ENCODE results near the gene GSN. TPM values are rescaled to one million over a fixed set of nuclear protein-coding genes. Genes with fewer than 3 reads are reported as not detected.

The GSN gene
- total RNA-seq, 1 donor from 2014 or later, result 758 TPM

- H3K27ac ChIP-seq (replicated peaks), result peak overlapping the region; percentile 95
- DNase-seq, result no peak
- TF ChIP-seq CTCF (IDR thresholded peaks at IDR 0.05; ENCODE audit: borderline replicate concordance), result no peak
- no peak overlapping the region for H3K4me3 ChIP-seq
- peaks cover 98% of the 10 kb centered on the region for H3K36me3 ChIP-seq
- no peaks in the 10 kb centered on the region for H3K9me3 ChIP-seq (replicated peaks)
- no peaks in the 10 kb centered on the region for H3K27me3 ChIP-seq (ENCODE audit: low read depth)
- peaks cover 94% of the 10 kb centered on the region for H3K4me1 ChIP-seq
- intact Hi-C loops (cut with micrococcal nuclease), result loop anchor here (10.0 kb wide), 2 partner anchors 54 to 104 kb away; partner anchors contain the start of gene GSN
Observed at GRCh38 chr9:121318631-121319382, 50.8 kb downstream of the GSN start.

- no peak for TF ChIP-seq CTCF (IDR thresholded peaks at IDR 0.05; ENCODE audit: borderline replicate concordance)
- Histone ChIP-seq H3K36me3 (peaks cover 98% of the 10 kb centered on the region), H3K27me3 (ENCODE audit: low read depth) (no peaks in the 10 kb centered on the region), H3K4me3 (no peak overlapping the region), H3K9me3 (replicated peaks) (no peaks in the 10 kb centered on the region), H3K4me1 (peaks cover 98% of the 10 kb centered on the region), H3K27ac (replicated peaks) (peak overlapping the region; percentile 95)
- intact Hi-C loops (cut with micrococcal nuclease), result loop anchor here (10.0 kb wide), 2 partner anchors 55 to 105 kb away; partner anchors contain the start of gene GSN
- DNase-seq, result no peak
Observed at GRCh38 chr9:121319383-121319780, 51.4 kb downstream of the GSN start.

DNA sequence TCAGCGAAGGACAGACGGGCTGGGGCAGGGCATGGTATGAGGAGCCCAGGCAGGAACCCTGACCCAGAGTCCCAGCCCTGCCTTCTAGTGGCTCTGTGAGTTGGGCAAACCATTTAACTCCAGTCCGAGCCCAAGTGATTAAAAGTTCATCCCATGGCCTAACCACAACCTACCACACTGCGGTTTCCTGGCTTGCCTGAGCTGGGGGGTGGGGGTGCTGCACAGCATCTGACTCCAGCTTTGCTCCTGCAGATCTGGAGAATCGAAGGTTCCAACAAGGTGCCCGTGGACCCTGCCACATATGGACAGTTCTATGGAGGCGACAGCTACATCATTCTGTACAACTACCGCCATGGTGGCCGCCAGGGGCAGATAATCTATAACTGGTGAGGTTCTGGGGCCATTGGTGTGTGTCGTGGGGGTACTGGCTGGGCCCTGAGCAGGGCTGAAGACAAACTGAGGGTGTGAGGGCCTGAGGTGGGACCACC, 53.1 kb downstream of the GSN start:
- intact Hi-C loops (cut with micrococcal nuclease), result loop anchor here (2.0 kb wide), 1 partner anchor 54 kb away; no protein-coding TSS in a partner anchor
- TF ChIP-seq CTCF (IDR thresholded peaks at IDR 0.05; ENCODE audit: borderline replicate concordance), result no peak
- Histone ChIP-seq H3K9me3 (replicated peaks) (no peaks in the 10 kb centered on the region), H3K4me3 (no peak overlapping the region), H3K36me3 (peaks cover 97% of the 10 kb centered on the region), H3K4me1 (peaks cover 100% of the 10 kb centered on the region), H3K27ac (replicated peaks) (peak overlapping the region; percentile 95), H3K27me3 (ENCODE audit: low read depth) (no peaks in the 10 kb centered on the region)
- no peak for DNase-seq

GRCh38 chr9:121322037-121322736, 54.2 kb downstream of the GSN start:
- intact Hi-C loops (cut with micrococcal nuclease), result no loop called here
- peaks cover 95% of the 10 kb centered on the region for H3K36me3 ChIP-seq
- no peaks in the 10 kb centered on the region for H3K27me3 ChIP-seq (ENCODE audit: low read depth)
- H3K4me1 ChIP-seq, result peaks cover 100% of the 10 kb centered on the region
- DNase-seq, result no peak
- peak overlapping the region; percentile 95 for H3K27ac ChIP-seq (replicated peaks)
- TF ChIP-seq CTCF (IDR thresholded peaks at IDR 0.05; ENCODE audit: borderline replicate concordance), result no peak
- H3K9me3 ChIP-seq (replicated peaks), result no peaks in the 10 kb centered on the region
- no peak overlapping the region for H3K4me3 ChIP-seq

- DNase-seq, result no peak
- Histone ChIP-seq H3K4me1 (peaks cover 100% of the 10 kb centered on the region), H3K36me3 (peaks cover 95% of the 10 kb centered on the region), H3K27me3 (ENCODE audit: low read depth) (no peaks in the 10 kb centered on the region), H3K4me3 (no peak overlapping the region), H3K9me3 (replicated peaks) (no peaks in the 10 kb centered on the region), H3K27ac (replicated peaks) (peak overlapping the region; percentile 95)
- intact Hi-C loops (cut with micrococcal nuclease), result no loop called here
- no peak for TF ChIP-seq CTCF (IDR thresholded peaks at IDR 0.05; ENCODE audit: borderline replicate concordance)
Observed at GRCh38 chr9:121322737-121323448, 54.9 kb downstream of the GSN start.
